PC-9 (cell line): ENCODE measurements around the gene ADAMTSL1. TPM values are rescaled to one million over a fixed set of nuclear protein-coding genes. Genes with fewer than 3 reads are reported as not detected.

Experiments
- BruUV-seq: library from RNA; stranded (reverse); fragments of 400-500 nt; replicated peaks from 2 replicates; lab custom pipeline; 2021; lab: Mats Ljungman, UMichigan
- CTCF ChIA-PET: fragments of 300-600 bp; sonication (Branson Sonifier 250); formaldehyde crosslinking; loops from one replicate; lab custom pipeline; 2022; ENCODE audit warnings: antibody characterized with exemption; lab: Charles Lee
- POLR2A ChIA-PET: fragments of 300-600 bp; sonication (Branson Sonifier 250); formaldehyde crosslinking; loops from one replicate; lab custom pipeline; 2022; ENCODE audit warnings: antibody characterized with exemption; ENCODE audit not compliant: unreplicated experiment; lab: Charles Lee
- DNase-seq, 2 experiments: peaks; one replicate each; pipeline versions ENCODE4 v3.0.0 to v3.0.0-alpha.2; 2015 to 2022; ENCODE audit warnings: mixed read lengths in 1 of 2
- H2AFZ ChIP-seq: fragments of 200-600 bp; sonication (generic); 2 replicates; pipeline ENCODE4 v1.8.1; 2017; ENCODE audit warnings: antibody characterized with exemption
- H3F3A ChIP-seq: fragments of 200-600 bp; sonication (generic); 2 replicates; pipeline ENCODE4 v1.8.1; 2017; ENCODE audit warnings: antibody characterized with exemption, mild to moderate bottlenecking, low read depth; ENCODE audit not compliant: insufficient read depth
- H3K27ac ChIP-seq: fragments of 200-600 bp; sonication (generic); 2 replicates; pipeline ENCODE4 v1.6.1; 2016; ENCODE audit warnings: mixed run types
- H3K27me3 ChIP-seq: fragments of 200-600 bp; sonication (generic); 2 replicates; pipeline ENCODE4 v1.6.1; 2016; ENCODE audit warnings: low read depth, mixed run types; ENCODE audit not compliant: insufficient read depth
- H3K36me3 ChIP-seq: fragments of 200-600 bp; sonication (generic); 2 replicates; pipeline ENCODE4 v1.6.1; 2016; ENCODE audit warnings: low read depth, mixed run types
- H3K4me1 ChIP-seq: fragments of 200-600 bp; sonication (generic); replicated peaks from 2 replicates; pipeline ENCODE4 v1.6.1; 2016; ENCODE audit warnings: mixed run types; ENCODE audit not compliant: insufficient read depth
- H3K4me2 ChIP-seq: fragments of 200-600 bp; sonication (generic); 2 replicates; pipeline ENCODE4 v1.6.1; 2017; ENCODE audit warnings: mixed run types
- H3K4me3 ChIP-seq: fragments of 200-600 bp; sonication (generic); 2 replicates; pipeline ENCODE4 v1.6.1; 2016; ENCODE audit warnings: mixed run types
- H3K79me2 ChIP-seq: fragments of 200-600 bp; sonication (generic); 2 replicates; pipeline ENCODE4 v1.6.1; 2017; ENCODE audit warnings: low read depth, mixed run types
- H3K9me2 ChIP-seq: fragments of 200-600 bp; sonication (generic); 2 replicates; pipeline ENCODE4 v1.8.1; 2017; ENCODE audit warnings: mild to moderate bottlenecking; ENCODE audit not compliant: insufficient read depth
- H3K9me3 ChIP-seq: fragments of 200-600 bp; sonication (generic); 2 replicates; pipeline ENCODE4 v1.8.1; 2016; ENCODE audit warnings: low read depth; ENCODE audit not compliant: insufficient read depth
- H4K20me1 ChIP-seq: fragments of 200-600 bp; sonication (generic); 2 replicates; pipeline ENCODE4 v1.8.1; 2017; ENCODE audit not compliant: insufficient read depth
- EZH2 ChIP-seq: fragments of 200-600 bp; sonication (generic); IDR thresholded peaks from 2 replicates; pipeline ENCODE4 v1.8.0; 2017; ENCODE audit warnings: antibody characterized with exemption, low read depth
- intact Hi-C: fragments of 100-400 bp; cut with micrococcal nuclease; formaldehyde crosslinking; loops from one replicate; pipeline ENCODE4 v1.10.0; 2022; ENCODE audit not compliant: unreplicated experiment
- total RNA-seq: library from RNA; stranded (reverse); gene quantifications from 2 replicates; pipeline ENCODE4 v1.2.3, GENCODE V29; 2021
- TF ChIP-seq, protein P1 (sequence below): fragments of 200-600 bp; sonication (generic); conservative IDR thresholded peaks from 2 replicates; pipeline ENCODE4 v1.6.1; 2017; ENCODE audit warnings: mixed run types, antibody characterized with exemption, mild to moderate bottlenecking, moderate library complexity

Gene ADAMTSL1
- total RNA-seq, 1 experiment from 2014 or later: not detected

DNA sequence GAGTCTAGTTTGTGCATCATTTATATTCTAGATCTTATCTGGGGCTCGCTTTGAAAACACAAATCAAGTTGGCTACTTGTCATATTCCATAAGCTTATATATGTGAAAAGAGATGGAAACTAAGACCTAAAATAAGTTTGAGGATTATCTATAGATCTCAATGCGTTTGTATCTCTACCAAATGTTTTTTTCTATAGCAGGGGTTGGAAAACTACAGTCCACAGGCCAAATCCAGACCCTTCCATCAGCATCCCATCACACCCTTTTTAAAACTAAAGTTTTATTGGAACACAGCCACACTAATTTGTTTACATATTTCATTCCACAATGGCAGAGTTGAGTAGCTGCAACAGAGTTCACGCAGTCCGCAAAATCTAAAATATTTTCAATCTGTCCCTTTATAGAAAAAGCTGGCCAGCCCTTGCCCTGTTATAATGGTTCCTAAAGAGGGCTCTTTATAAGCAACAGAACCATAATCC, 230.0 kb downstream of the ADAMTSL1 start:
- H3K4me2 ChIP-seq: no peak overlapping the region
- no peaks in the 10 kb centered on the region for H3K27me3 ChIP-seq
- H3K4me3 ChIP-seq: no peak overlapping the region
- H3K36me3 ChIP-seq: no peaks in the 10 kb centered on the region
- no TSS peak for BruUV-seq
- H2AFZ ChIP-seq: no peak overlapping the region
- ChIA-PET POLR2A (no interaction called here), CTCF (no interaction called here)
- intact Hi-C loops: no loop called here
- H3K9me2 ChIP-seq: no peaks in the 10 kb centered on the region
- H4K20me1 ChIP-seq: no peaks in the 10 kb centered on the region
- no peak overlapping the region for H3K27ac ChIP-seq
- TF ChIP-seq, protein P1, sequence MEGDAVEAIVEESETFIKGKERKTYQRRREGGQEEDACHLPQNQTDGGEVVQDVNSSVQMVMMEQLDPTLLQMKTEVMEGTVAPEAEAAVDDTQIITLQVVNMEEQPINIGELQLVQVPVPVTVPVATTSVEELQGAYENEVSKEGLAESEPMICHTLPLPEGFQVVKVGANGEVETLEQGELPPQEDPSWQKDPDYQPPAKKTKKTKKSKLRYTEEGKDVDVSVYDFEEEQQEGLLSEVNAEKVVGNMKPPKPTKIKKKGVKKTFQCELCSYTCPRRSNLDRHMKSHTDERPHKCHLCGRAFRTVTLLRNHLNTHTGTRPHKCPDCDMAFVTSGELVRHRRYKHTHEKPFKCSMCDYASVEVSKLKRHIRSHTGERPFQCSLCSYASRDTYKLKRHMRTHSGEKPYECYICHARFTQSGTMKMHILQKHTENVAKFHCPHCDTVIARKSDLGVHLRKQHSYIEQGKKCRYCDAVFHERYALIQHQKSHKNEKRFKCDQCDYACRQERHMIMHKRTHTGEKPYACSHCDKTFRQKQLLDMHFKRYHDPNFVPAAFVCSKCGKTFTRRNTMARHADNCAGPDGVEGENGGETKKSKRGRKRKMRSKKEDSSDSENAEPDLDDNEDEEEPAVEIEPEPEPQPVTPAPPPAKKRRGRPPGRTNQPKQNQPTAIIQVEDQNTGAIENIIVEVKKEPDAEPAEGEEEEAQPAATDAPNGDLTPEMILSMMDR: no peak
- no peak for TF ChIP-seq EZH2
- no peaks in the 10 kb centered on the region for H3K4me1 ChIP-seq
- no peaks in the 10 kb centered on the region for H3K9me3 ChIP-seq
- H3K79me2 ChIP-seq: no peaks in the 10 kb centered on the region
- DNase-seq: no peak
- H3F3A ChIP-seq: no peaks in the 10 kb centered on the region

DNA sequence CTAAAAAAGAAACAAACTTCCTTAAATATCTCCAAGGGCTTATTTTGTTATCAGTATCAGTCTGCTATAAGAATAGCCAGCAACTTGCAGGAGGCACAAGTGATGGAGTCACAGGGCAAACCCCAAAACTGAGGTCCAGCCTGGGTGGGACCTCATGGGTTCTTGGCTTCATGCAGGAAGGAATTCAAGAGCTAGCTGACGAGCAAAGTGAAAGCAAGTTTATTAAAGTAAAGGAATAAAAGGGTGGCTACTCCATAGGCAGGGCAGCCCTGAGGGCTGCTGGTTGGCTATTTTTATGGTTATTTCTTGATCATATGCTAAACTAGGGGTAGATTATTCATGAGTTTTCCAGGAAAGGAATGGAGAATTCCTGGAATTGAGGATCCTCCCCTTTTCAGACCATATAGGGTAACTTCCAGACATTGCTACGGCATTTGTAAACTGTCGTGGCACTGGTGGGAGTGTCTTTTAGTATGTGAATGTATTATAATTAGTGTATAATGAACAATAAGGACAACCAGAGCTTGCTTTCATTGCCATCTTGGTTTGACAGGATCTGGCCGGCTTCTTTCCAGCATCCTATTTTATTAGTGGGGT, 231.9 kb downstream of the ADAMTSL1 start:
- no peak for DNase-seq
- CTCF ChIA-PET: no interaction called here
- no TSS peak for BruUV-seq

DNA sequence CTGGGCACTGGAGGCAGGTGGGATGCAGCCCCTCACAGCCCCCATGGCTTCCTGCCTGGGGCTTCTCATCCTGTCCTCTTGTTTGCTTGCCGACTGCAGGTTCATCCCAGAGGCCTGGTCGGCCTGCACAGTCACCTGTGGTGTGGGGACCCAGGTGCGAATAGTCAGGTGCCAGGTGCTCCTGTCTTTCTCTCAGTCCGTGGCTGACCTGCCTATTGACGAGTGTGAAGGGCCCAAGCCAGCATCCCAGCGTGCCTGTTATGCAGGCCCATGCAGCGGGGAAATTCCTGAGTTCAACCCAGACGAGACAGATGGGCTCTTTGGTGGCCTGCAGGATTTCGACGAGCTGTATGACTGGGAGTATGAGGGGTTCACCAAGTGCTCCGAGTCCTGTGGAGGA, 232.7 kb downstream of the ADAMTSL1 start:
- CTCF ChIA-PET: no interaction called here
- DNase-seq: no peak
- Histone ChIP-seq H3K4me3 (no peak overlapping the region), H3K27ac (no peak overlapping the region), H3F3A (no peaks in the 10 kb centered on the region), H3K9me2 (no peaks in the 10 kb centered on the region), H3K79me2 (no peaks in the 10 kb centered on the region), H3K9me3 (no peaks in the 10 kb centered on the region), H3K4me1 (no peaks in the 10 kb centered on the region), H2AFZ (no peak overlapping the region), H3K36me3 (no peaks in the 10 kb centered on the region), H4K20me1 (no peaks in the 10 kb centered on the region), H3K4me2 (no peak overlapping the region), H3K27me3 (no peaks in the 10 kb centered on the region)
- TF ChIP-seq EZH2: no peak
- TF ChIP-seq, protein P1: no peak
- intact Hi-C loops: no loop called here
- BruUV-seq: no TSS peak
- POLR2A ChIA-PET: no interaction called here

More for the DNA sequence above, 231.9 kb downstream of the ADAMTSL1 start:
- no peaks in the 10 kb centered on the region for H3K4me1 ChIP-seq
- intact Hi-C loops: no loop called here
- H3K27ac ChIP-seq: no peak overlapping the region
- H3F3A ChIP-seq: no peaks in the 10 kb centered on the region
- no peaks in the 10 kb centered on the region for H3K9me3 ChIP-seq
- no peaks in the 10 kb centered on the region for H3K36me3 ChIP-seq
- no peaks in the 10 kb centered on the region for H3K79me2 ChIP-seq
- TF ChIP-seq, protein P1: no peak
- no peak for TF ChIP-seq EZH2
- no peak overlapping the region for H2AFZ ChIP-seq
- no peaks in the 10 kb centered on the region for H4K20me1 ChIP-seq
- no peaks in the 10 kb centered on the region for H3K27me3 ChIP-seq
- H3K4me2 ChIP-seq: no peak overlapping the region
- H3K9me2 ChIP-seq: no peaks in the 10 kb centered on the region
- POLR2A ChIA-PET: no interaction called here
- no peak overlapping the region for H3K4me3 ChIP-seq
